ENCODE measurements around the gene REXO1. TPM values are rescaled to one million over a fixed set of nuclear protein-coding genes. Genes with fewer than 3 reads are reported as not detected.
"Not testable (repeated sequence)": the region's sequence is repeated elsewhere in the genome, so short reads cannot be mapped to it uniquely, and the experiment has no call there.

Gene REXO1
- total RNA-seq, 2 donors from 2014 or later = 29.8 to 59.1 TPM

GRCh38 chr19:1883784-1884183, 35.5 kb upstream of the REXO1 start:
- WGBS = 17% methylated on average over 8 of the region's 8 CpGs
- peak overlapping the region; percentile 53 to 86 for H3K4me3 ChIP-seq
- TF ChIP-seq POLR2A (IDR thresholded peaks at IDR 0.05) (no peak), CTCF (IDR thresholded peaks at IDR 0.05) (no peak), POLR2AphosphoS5 (IDR thresholded peaks at IDR 0.05) (no peak)
- peaks cover 17% of the 10 kb centered on the region for H3K4me1 ChIP-seq (replicated peaks)
- H3K9me3 ChIP-seq = no peaks in the 10 kb centered on the region
- intact Hi-C loops (cut with DNase I) = no loop called here
- H3K36me3 ChIP-seq = no peaks in the 10 kb centered on the region
- DNase-seq (ENCODE audit: low spot score) = no peak
- H3K27ac ChIP-seq = peak overlapping the region; percentile 67 to 80
- no peaks in the 10 kb centered on the region for H3K27me3 ChIP-seq (replicated peaks; ENCODE audit: insufficient read depth)

- H3K4me3 ChIP-seq = peak overlapping the region in 1 of 2 donors; percentile 53
- no peaks in the 10 kb centered on the region for H3K36me3 ChIP-seq
- no peaks in the 10 kb centered on the region for H3K27me3 ChIP-seq (replicated peaks; ENCODE audit: insufficient read depth)
- 65% methylated on average over 25 of the region's 25 CpGs for WGBS
- peaks cover 17% of the 10 kb centered on the region for H3K4me1 ChIP-seq (replicated peaks)
- TF ChIP-seq CTCF (IDR thresholded peaks at IDR 0.05) (no peak), POLR2AphosphoS5 (IDR thresholded peaks at IDR 0.05) (no peak), POLR2A (IDR thresholded peaks at IDR 0.05) (no peak)
- DNase-seq (ENCODE audit: low spot score) = no peak
- peak overlapping the region in 1 of 2 donors; percentile 67 for H3K27ac ChIP-seq
- H3K9me3 ChIP-seq = no peaks in the 10 kb centered on the region
- intact Hi-C loops (cut with DNase I) = no loop called here
Observed at GRCh38 chr19:1882786-1883692, 34.8 kb upstream of the REXO1 start.

GRCh38 chr19:1882089-1882785, 34.0 kb upstream of the REXO1 start:
- H3K4me3 ChIP-seq = peak overlapping the region in 1 of 2 donors; percentile 4
- peaks cover 17% of the 10 kb centered on the region for H3K4me1 ChIP-seq (replicated peaks)

GRCh38 chr19:1881393-1882088, 33.3 kb upstream of the REXO1 start:
- peaks cover 18% of the 10 kb centered on the region for H3K4me1 ChIP-seq (replicated peaks)
- not testable (repeated sequence) for H3K27ac ChIP-seq, H3K36me3 ChIP-seq

More at GRCh38 chr19:1882089-1882785, 34.0 kb upstream of the REXO1 start:
- Histone ChIP-seq H3K27me3 (replicated peaks; ENCODE audit: insufficient read depth) (no peaks in the 10 kb centered on the region), H3K36me3 (no peaks in the 10 kb centered on the region), H3K27ac (no peak overlapping the region), H3K9me3 (no peaks in the 10 kb centered on the region)
- 75% methylated on average over 31 of the region's 31 CpGs for WGBS
- TF ChIP-seq POLR2AphosphoS5 (IDR thresholded peaks at IDR 0.05) (no peak), POLR2A (IDR thresholded peaks at IDR 0.05) (no peak), CTCF (IDR thresholded peaks at IDR 0.05) (no peak)
- intact Hi-C loops (cut with DNase I) = no loop called here
- DNase-seq (ENCODE audit: low spot score) = no peak

More at GRCh38 chr19:1881393-1882088, 33.3 kb upstream of the REXO1 start:
- WGBS = 93% methylated on average over 5 of the region's 44 CpGs
- intact Hi-C loops (cut with DNase I); DNase-seq (ENCODE audit: low spot score); H3K9me3 ChIP-seq; H3K27me3 ChIP-seq (replicated peaks; ENCODE audit: insufficient read depth): not testable (repeated sequence)
- H3K4me3 ChIP-seq = peak overlapping the region; percentile 1 to 4
